Endothelial cell of umbilical vein (primary cell): ENCODE measurements around the gene SMOC2.

Source experiments
- CTCF ChIP-seq, 2 donors: IDR thresholded peaks; 1 replicate in 1 of 2; 2 replicates in 1 of 2; pipeline ENCODE4 v1.5.1; 2011; ENCODE audit warnings: low read length in 2 of 2, mild to moderate bottlenecking in 2 of 2, moderate library complexity in 2 of 2, control low read depth in 1 of 2, inconsistent platforms in 1 of 2, low read depth in 1 of 2; ENCODE audit not compliant: insufficient read depth in 1 of 2; ENCODE audit errors: extremely low read depth in 1 of 2
- MYC ChIP-seq: IDR thresholded peaks from one replicate; pipeline ENCODE4 v1.6.1; 2011; ENCODE audit warnings: mild to moderate bottlenecking, low read depth, low read length
- POLR2A ChIP-seq: IDR thresholded peaks from 2 replicates; pipeline ENCODE4 v1.6.1; 2012; ENCODE audit warnings: low read depth, mild to moderate bottlenecking, control low read depth, low read length
- POLR2AphosphoS5 ChIP-seq: IDR thresholded peaks from 2 replicates; pipeline ENCODE4 v1.6.1; 2012; ENCODE audit warnings: low read depth, mild to moderate bottlenecking, control low read depth, low read length, moderate library complexity; ENCODE audit not compliant: insufficient read depth

- no peak for TF ChIP-seq POLR2AphosphoS5
- TF ChIP-seq CTCF (IDR thresholded peaks at IDR 0.05; ENCODE audit: extremely low read depth in 1 of 2, insufficient read depth in 1 of 2, low read depth in 1 of 2, low read length in 2 of 2), result no peak
- TF ChIP-seq POLR2A, result no peak
- no peak for TF ChIP-seq MYC
These were observed 28.9 kb downstream of the SMOC2 start for GRCh38 chr6:168469926-168470325.
